Neural cell (in vitro differentiated cells): Measurements from ENCODE around the gene ACSL5. TPM values are rescaled to one million over a fixed set of nuclear protein-coding genes. Genes with fewer than 3 reads are reported as not detected.

Experiments
- H2AFZ ChIP-seq: fragments of 200-600, 300-800 bp; sonication (generic), shearing (Covaris generic); 2 replicates; pipeline ENCODE4 v1.6.0; 2014; ENCODE audit warnings: low read depth, mild to moderate bottlenecking, antibody characterized with exemption, low read length, moderate library complexity
- H3F3A ChIP-seq: fragments of 200-600 bp; shearing (Covaris generic); 2 replicates; pipeline ENCODE4 v1.6.1; 2016; ENCODE audit warnings: mild to moderate bottlenecking, moderate library complexity, mixed read lengths, antibody characterized with exemption, low read length; ENCODE audit not compliant: insufficient read depth, poor library complexity, severe bottlenecking
- H3K27ac ChIP-seq: fragments of 200-600, 300-800 bp; sonication (generic), shearing (Covaris generic); 2 replicates; pipeline ENCODE4 v1.5.1; 2014; ENCODE audit warnings: mild to moderate bottlenecking, low read length, moderate library complexity
- H3K27me3 ChIP-seq: fragments of 300-800, 200-600 bp; sonication (generic), shearing (Covaris generic); 2 replicates; pipeline ENCODE4 v1.6.0; 2014; ENCODE audit warnings: mild to moderate bottlenecking, low read depth, low read length, moderate library complexity; ENCODE audit not compliant: insufficient read depth
- H3K36me3 ChIP-seq: fragments of 300-800, 200-600 bp; sonication (generic), shearing (Covaris generic); 2 replicates; pipeline ENCODE4 v1.5.1; 2014; ENCODE audit warnings: mild to moderate bottlenecking, antibody characterized with exemption, low read length, moderate library complexity; ENCODE audit not compliant: insufficient read depth
- H3K4me2 ChIP-seq: fragments of 300-800, 200-600 bp; sonication (generic), shearing (Covaris generic); 2 replicates; pipeline ENCODE4 v1.6.0; 2014; ENCODE audit warnings: mild to moderate bottlenecking, low read length
- H3K4me3 ChIP-seq: fragments of 300-800, 200-600 bp; sonication (generic), shearing (Covaris generic); 2 replicates; pipeline ENCODE4 v1.5.1; 2014; ENCODE audit warnings: mild to moderate bottlenecking, low read length, moderate library complexity
- H3K79me2 ChIP-seq: fragments of 200-600 bp; shearing (Covaris generic); replicated peaks from 2 replicates; pipeline ENCODE4 v1.6.0; 2014; ENCODE audit warnings: mild to moderate bottlenecking, low read length, moderate library complexity; ENCODE audit not compliant: insufficient read depth
- H3K9ac ChIP-seq: fragments of 300-800, 200-600 bp; sonication (generic), shearing (Covaris generic); 2 replicates; pipeline ENCODE4 v1.6.1; 2016; ENCODE audit warnings: mild to moderate bottlenecking, low read length, mixed read lengths
- H3K9me2 ChIP-seq: fragments of 200-600 bp; shearing (Covaris generic); 2 replicates; pipeline ENCODE4 v1.6.1; 2016; ENCODE audit warnings: mild to moderate bottlenecking, low read length, mixed read lengths; ENCODE audit not compliant: insufficient read depth
- H3K9me3 ChIP-seq: fragments of 200-600, 300-800 bp; sonication (generic), shearing (Covaris generic); 2 replicates; pipeline ENCODE4 v1.6.1; 2016; ENCODE audit warnings: mild to moderate bottlenecking, mixed run types, low read length, moderate library complexity, mixed read lengths
- H4K20me1 ChIP-seq: fragments of 200-600 bp; shearing (Covaris generic); 2 replicates; pipeline ENCODE4 v1.6.1; 2016; ENCODE audit warnings: mild to moderate bottlenecking, mixed run types; ENCODE audit not compliant: insufficient read depth
- EP300 ChIP-seq: fragments of 450-650 bp; conservative IDR thresholded peaks from 2 replicates; pipeline ENCODE4 v1.6.1; 2014; ENCODE audit warnings: antibody characterized with exemption, mild to moderate bottlenecking, moderate library complexity; ENCODE audit not compliant: poor library complexity, severe bottlenecking
- MXI1 ChIP-seq: fragments of 450-650 bp; conservative IDR thresholded peaks from 2 replicates; pipeline ENCODE4 v1.6.1; 2014; ENCODE audit warnings: antibody characterized with exemption, mild to moderate bottlenecking; ENCODE audit not compliant: poor library complexity, severe bottlenecking
- POLR2AphosphoS5 ChIP-seq: IDR thresholded peaks from 2 replicates; pipeline ENCODE4 v1.6.1; 2012
- RAD21 ChIP-seq: fragments of 450-650 bp; conservative IDR thresholded peaks from 2 replicates; pipeline ENCODE4 v1.6.1; 2014; ENCODE audit warnings: antibody characterized with exemption, mild to moderate bottlenecking, moderate library complexity
- SMC3 ChIP-seq: fragments of 450-650 bp; conservative IDR thresholded peaks from 2 replicates; pipeline ENCODE4 v1.6.1; 2014; ENCODE audit warnings: antibody characterized with exemption, mild to moderate bottlenecking, moderate library complexity; ENCODE audit not compliant: poor library complexity
- TAF1 ChIP-seq: IDR thresholded peaks from 2 replicates; pipeline ENCODE4 v1.6.1; 2012; ENCODE audit warnings: low read depth
- polyA plus RNA-seq: library from polyadenylated mRNA; depleted of rRNA; stranded (reverse); fragments of >200 nt; gene quantifications from 2 replicates; pipeline ENCODE4 v1.2.3, GENCODE V29; 2014
- TF ChIP-seq, protein P1 (sequence below): fragments of 450-650 bp; IDR thresholded peaks from 2 replicates; pipeline ENCODE4 v1.5.1; 2014; ENCODE audit warnings: antibody characterized with exemption, mild to moderate bottlenecking, moderate library complexity; ENCODE audit not compliant: poor library complexity, severe bottlenecking
- TF ChIP-seq, protein P2 (sequence below): IDR thresholded peaks from 2 replicates; pipeline ENCODE4 v1.6.1; 2012; ENCODE audit warnings: borderline replicate concordance

ACSL5 gene
- polyA plus RNA-seq, 1 donor from 2014 or later: not detected

DNA sequence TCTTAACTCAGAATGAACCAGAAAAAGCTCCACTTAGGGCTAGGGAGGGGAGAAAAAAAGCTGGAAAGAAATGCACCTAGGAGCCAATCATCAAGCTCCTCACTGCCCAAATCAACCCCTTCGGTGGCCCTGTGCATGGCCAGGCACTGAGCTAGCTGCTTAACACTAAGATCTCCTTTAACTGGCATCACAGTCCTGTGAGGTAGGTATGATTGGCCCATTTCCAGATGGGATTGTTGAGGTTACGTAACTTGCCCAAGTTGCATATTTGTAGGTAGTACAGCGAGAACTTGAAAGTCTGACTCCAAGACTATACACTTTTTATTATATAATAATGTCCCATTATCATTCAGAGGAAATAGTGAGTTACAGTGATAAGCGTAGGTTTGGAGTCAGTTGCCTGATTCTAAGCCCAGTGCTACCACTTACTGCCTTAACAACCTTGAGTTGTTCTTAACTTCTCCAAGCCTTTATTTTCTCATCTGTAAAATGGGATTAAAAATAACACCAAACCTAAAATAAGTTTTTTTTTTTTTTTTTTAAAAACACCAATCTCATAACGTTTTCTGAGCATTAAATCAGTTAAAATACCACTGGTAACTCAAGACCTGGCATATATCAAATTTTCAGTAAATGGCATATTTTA, 37.2 kb upstream of the ACSL5 start:
- Histone ChIP-seq H3K9ac (no peak overlapping the region), H2AFZ (no peak overlapping the region), H3F3A (no peaks in the 10 kb centered on the region), H3K4me2 (no peak overlapping the region), H3K9me3 (no peaks in the 10 kb centered on the region), H3K4me3 (no peak overlapping the region), H4K20me1 (no peaks in the 10 kb centered on the region), H3K79me2 (no peaks in the 10 kb centered on the region), H3K27ac (no peak overlapping the region), H3K27me3 (no peaks in the 10 kb centered on the region), H3K9me2 (no peaks in the 10 kb centered on the region), H3K36me3 (no peaks in the 10 kb centered on the region)
- TF ChIP-seq, protein P1, sequence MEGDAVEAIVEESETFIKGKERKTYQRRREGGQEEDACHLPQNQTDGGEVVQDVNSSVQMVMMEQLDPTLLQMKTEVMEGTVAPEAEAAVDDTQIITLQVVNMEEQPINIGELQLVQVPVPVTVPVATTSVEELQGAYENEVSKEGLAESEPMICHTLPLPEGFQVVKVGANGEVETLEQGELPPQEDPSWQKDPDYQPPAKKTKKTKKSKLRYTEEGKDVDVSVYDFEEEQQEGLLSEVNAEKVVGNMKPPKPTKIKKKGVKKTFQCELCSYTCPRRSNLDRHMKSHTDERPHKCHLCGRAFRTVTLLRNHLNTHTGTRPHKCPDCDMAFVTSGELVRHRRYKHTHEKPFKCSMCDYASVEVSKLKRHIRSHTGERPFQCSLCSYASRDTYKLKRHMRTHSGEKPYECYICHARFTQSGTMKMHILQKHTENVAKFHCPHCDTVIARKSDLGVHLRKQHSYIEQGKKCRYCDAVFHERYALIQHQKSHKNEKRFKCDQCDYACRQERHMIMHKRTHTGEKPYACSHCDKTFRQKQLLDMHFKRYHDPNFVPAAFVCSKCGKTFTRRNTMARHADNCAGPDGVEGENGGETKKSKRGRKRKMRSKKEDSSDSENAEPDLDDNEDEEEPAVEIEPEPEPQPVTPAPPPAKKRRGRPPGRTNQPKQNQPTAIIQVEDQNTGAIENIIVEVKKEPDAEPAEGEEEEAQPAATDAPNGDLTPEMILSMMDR: no peak
- TF ChIP-seq EP300 (no peak), POLR2AphosphoS5 (no peak), MXI1 (no peak), RAD21 (no peak), SMC3 (no peak)
- TF ChIP-seq, protein P2, sequence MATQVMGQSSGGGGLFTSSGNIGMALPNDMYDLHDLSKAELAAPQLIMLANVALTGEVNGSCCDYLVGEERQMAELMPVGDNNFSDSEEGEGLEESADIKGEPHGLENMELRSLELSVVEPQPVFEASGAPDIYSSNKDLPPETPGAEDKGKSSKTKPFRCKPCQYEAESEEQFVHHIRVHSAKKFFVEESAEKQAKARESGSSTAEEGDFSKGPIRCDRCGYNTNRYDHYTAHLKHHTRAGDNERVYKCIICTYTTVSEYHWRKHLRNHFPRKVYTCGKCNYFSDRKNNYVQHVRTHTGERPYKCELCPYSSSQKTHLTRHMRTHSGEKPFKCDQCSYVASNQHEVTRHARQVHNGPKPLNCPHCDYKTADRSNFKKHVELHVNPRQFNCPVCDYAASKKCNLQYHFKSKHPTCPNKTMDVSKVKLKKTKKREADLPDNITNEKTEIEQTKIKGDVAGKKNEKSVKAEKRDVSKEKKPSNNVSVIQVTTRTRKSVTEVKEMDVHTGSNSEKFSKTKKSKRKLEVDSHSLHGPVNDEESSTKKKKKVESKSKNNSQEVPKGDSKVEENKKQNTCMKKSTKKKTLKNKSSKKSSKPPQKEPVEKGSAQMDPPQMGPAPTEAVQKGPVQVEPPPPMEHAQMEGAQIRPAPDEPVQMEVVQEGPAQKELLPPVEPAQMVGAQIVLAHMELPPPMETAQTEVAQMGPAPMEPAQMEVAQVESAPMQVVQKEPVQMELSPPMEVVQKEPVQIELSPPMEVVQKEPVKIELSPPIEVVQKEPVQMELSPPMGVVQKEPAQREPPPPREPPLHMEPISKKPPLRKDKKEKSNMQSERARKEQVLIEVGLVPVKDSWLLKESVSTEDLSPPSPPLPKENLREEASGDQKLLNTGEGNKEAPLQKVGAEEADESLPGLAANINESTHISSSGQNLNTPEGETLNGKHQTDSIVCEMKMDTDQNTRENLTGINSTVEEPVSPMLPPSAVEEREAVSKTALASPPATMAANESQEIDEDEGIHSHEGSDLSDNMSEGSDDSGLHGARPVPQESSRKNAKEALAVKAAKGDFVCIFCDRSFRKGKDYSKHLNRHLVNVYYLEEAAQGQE: no peak

DNA sequence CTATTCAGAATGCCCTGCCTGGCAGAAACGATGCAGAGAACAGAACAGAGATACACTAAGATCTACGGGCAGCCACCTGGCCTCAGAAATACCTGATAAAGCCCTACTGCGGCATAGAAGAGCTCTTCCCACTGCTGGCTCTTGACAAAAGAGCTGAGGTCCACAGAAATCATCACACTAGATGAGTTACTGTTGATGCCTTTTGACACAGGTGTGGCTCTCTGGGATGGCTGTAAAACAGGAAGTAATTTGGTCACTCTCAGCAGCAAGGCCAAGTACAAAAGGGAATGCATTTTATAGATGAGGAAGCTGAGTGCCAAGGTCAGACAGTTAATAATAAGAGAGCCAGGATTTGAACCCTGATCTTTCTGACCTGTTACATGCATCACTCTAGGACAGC, 35.0 kb upstream of the ACSL5 start:
- Histone ChIP-seq H3K4me3 (no peak overlapping the region), H3K9ac (no peak overlapping the region), H3K27me3 (no peaks in the 10 kb centered on the region), H3K9me3 (no peaks in the 10 kb centered on the region), H4K20me1 (no peaks in the 10 kb centered on the region), H2AFZ (no peak overlapping the region), H3F3A (no peaks in the 10 kb centered on the region), H3K27ac (no peak overlapping the region), H3K4me2 (no peak overlapping the region), H3K9me2 (no peaks in the 10 kb centered on the region), H3K79me2 (no peaks in the 10 kb centered on the region), H3K36me3 (no peaks in the 10 kb centered on the region)
- TF ChIP-seq, protein P2: no peak
- TF ChIP-seq SMC3 (no peak), RAD21 (no peak), EP300 (no peak), MXI1 (no peak), TAF1 (no peak)
